Measurements from ENCODE around the gene PABPN1L.
"Not testable (repeated sequence)": the region's sequence is repeated elsewhere in the genome, so short reads cannot be mapped to it uniquely, and the experiment has no call there.

Gene PABPN1L

DNA sequence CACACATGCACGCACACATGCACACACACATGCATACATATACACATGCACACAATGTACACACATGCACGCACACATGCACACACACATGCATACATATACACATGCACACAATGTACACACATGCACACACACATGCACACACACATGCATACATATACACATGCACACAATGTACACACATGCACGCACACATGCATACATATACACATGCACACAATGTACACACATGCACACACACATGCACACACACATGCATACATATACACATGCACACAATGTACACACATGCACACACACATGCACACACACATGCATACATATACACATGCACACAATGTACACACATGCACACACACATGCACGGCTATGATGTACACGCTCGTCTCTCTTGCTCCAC lies 27.8 kb upstream of the PABPN1L start:
- H3K27ac Mint-ChIP-seq; H3K27me3 Mint-ChIP-seq; H3K4me3 Mint-ChIP-seq; H3K4me1 Mint-ChIP-seq (ENCODE audit: low read depth); intact Hi-C loops (cut with micrococcal nuclease): not testable (repeated sequence)
- peaks cover 87% of the 10 kb centered on the region for H3K36me3 Mint-ChIP-seq (ENCODE audit: low read depth)
- peaks cover 21% of the 10 kb centered on the region for H3K9me3 Mint-ChIP-seq

DNA sequence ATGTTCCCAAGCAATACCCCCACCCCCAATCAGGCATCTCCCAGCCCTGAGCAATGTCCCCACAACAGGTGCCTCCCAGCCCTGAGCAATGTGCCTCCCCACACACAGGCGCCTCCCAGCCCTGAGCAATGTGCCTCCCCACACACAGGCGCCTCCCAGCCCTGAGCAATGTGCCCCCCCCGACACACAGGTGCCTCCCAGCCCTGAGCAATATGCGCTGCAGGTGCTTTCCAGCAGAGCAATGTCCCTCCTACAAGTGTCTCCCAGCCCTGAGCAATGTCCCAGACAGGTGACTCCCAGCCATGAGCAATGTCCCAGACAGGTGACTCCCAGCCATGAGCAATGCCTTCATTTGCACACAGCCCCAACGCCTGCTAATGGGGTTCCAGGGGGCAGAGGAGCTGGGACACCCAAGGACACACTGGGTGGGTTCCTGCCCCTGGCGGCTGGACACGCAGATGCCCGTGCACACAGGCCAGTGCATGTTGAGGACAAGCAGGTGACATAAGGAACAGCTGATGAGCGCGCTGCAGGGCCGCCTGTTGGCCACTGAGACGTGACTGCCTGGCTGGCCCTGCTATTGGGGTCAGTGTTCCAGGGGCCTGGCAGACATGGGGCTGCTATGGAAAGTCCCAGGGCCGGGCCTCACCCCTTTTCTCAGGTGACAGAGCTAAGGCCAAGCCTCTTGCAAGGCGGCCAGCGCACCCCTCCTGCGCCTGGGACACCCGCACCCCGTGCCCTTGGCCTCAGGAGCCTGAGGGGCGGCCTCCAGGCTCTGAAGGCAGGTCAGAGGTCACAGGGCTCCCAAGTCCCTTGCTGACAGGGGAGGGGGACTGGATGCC lies 26.9 kb upstream of the PABPN1L start:
- Mint-ChIP-seq H3K4me3 (no peak overlapping the region), H3K36me3 (ENCODE audit: low read depth) (peaks cover 87% of the 10 kb centered on the region), H3K9me3 (peaks cover 21% of the 10 kb centered on the region), H3K27ac (no peak overlapping the region), H3K4me1 (ENCODE audit: low read depth) (no peaks in the 10 kb centered on the region), H3K27me3 (no peaks in the 10 kb centered on the region)
- intact Hi-C loops (cut with micrococcal nuclease): no loop called here

DNA sequence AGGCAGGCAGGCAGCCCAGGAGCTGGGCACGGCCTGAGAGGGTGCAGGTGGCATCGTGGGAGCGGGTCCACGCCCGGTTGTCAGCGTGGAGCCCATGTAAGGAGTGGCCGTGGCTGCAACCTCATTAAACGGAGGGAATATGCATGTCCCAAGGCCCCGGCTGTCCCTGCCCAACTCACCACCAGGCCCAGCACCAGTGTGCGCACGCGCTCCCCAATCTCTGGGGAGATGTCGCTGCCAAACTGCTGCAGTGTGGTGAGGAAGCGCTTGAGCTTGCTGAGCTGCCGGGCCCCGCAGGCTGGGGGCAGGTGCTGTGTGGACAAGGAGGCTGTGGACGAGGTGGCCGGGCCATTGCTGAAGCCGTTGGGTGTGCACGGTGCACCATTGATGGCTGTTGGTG lies 25.6 kb upstream of the PABPN1L start:
- Mint-ChIP-seq H3K36me3 (ENCODE audit: low read depth) (peaks cover 84% of the 10 kb centered on the region), H3K4me3 (no peak overlapping the region)
- intact Hi-C loops (cut with micrococcal nuclease): no loop called here

GRCh38 chr16:88891083-88891482 lies 24.6 kb upstream of the PABPN1L start:
- H3K27ac Mint-ChIP-seq: no peak overlapping the region
- H3K36me3 Mint-ChIP-seq (ENCODE audit: low read depth): peaks cover 84% of the 10 kb centered on the region
- peaks cover 21% of the 10 kb centered on the region for H3K9me3 Mint-ChIP-seq
- H3K4me1 Mint-ChIP-seq (ENCODE audit: low read depth): no peaks in the 10 kb centered on the region
- H3K4me3 Mint-ChIP-seq: no peak overlapping the region
- intact Hi-C loops (cut with micrococcal nuclease): no loop called here
- H3K27me3 Mint-ChIP-seq: no peaks in the 10 kb centered on the region

More for the DNA sequence above, 25.6 kb upstream of the PABPN1L start:
- Mint-ChIP-seq H3K27ac (no peak overlapping the region), H3K4me1 (ENCODE audit: low read depth) (no peaks in the 10 kb centered on the region), H3K9me3 (peaks cover 21% of the 10 kb centered on the region), H3K27me3 (no peaks in the 10 kb centered on the region)

DNA sequence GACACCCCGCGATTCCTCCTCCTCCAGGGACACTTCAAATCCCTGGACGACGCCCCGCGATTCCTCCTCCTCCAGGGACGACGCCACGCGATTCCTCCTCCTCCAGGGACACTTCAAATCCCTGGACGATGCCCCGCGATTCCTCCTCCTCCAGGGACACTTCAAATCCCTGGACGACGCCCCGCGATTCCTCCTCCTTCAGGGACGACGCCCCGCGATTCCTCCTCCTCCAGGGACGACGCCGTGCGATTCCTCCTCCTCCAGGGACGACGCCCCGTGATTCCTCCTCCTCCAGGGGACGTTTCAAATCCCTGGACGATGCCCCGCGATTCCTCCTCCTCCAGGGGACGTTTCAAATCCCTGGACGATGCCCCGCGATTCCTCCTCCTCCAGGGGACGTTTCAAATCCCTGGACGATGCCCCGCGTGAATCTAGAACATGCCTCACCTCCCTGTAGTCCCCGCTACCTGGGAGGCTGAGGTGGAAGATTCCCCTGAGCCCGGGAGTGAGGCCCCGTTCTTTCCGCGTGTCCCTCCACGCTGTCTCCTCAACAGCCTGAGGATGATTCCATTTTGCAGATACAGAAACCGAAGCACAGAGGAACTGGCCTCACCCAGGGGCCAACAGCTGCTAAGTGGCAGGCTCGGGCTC lies 23.4 kb upstream of the PABPN1L start:
- H3K4me3 Mint-ChIP-seq; H3K27ac Mint-ChIP-seq; intact Hi-C loops (cut with micrococcal nuclease); H3K4me1 Mint-ChIP-seq (ENCODE audit: low read depth); H3K27me3 Mint-ChIP-seq: not testable (repeated sequence)
- Mint-ChIP-seq H3K9me3 (peaks cover 21% of the 10 kb centered on the region), H3K36me3 (ENCODE audit: low read depth) (peaks cover 84% of the 10 kb centered on the region)

DNA sequence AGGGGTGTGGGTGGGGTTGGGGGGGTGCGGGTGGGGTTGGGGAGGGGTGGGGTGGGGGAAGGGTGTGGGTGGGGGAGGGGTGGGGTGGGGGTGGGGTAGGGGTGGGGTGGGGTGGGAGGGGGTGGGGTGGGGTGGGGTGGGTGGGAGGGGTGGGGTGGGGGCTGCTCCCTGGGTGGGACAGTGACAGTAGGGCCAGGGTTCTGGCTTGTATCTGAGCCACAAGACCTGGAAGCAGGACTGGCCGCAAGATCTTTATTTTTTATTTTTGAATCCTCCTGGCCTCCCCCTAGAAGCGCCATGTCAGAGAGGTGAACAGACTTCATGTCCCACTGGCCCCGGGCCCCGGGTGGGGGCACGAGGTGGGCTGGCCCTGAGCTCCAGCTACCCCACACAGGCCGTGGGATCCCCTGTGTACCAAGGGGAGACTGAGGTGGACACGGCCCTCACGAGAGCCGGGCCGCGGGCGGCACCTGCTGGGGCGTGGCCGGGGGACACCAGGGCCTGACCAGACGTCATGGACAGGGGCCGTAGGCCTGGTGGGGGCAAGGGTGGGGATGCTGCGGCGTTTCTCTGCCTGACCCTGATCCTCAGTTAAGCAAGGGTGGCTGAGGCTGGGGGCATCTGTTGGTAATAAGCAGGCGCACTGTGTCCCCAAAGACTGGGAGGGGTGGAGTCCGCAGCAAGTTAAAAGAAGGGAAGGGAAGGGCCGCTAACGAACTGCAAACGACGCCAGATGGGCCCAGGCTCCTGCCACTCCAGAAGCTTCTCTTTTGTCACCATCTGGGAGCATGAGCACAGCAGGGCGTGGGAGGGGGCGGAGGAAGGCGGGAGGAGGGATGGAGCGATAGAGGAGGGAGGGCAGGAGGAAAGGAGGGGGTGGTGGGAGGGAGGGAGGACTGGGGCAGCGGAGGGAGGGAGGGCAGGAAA lies 22.3 kb upstream of the PABPN1L start:
- Mint-ChIP-seq H3K9me3 (peaks cover 21% of the 10 kb centered on the region), H3K27ac (no peak overlapping the region), H3K4me1 (ENCODE audit: low read depth) (no peaks in the 10 kb centered on the region), H3K27me3 (no peaks in the 10 kb centered on the region), H3K4me3 (no peak overlapping the region), H3K36me3 (ENCODE audit: low read depth) (peaks cover 91% of the 10 kb centered on the region)
- intact Hi-C loops (cut with micrococcal nuclease): no loop called here

DNA sequence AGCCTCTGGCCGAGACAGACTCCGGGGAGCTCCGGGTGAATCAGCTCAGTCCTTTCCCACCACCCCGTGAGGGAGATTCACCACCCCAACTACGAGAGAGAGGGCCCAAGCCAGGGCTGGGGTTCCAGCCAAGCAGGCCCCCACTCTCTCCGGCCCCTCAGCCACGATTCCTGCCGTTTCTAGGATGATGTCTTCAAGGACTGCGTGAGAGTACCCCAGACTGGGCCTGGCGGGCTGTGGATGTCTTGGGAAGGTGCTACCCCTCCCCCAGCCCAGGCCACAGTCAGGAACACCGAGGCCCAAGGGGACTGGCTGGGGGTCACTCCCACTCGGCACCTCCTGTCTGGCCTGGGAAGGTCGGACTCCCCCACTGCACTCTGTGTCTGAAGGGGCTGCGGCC lies 21.6 kb upstream of the PABPN1L start:
- no peaks in the 10 kb centered on the region for H3K27me3 Mint-ChIP-seq
- peaks cover 4% of the 10 kb centered on the region for H3K4me1 Mint-ChIP-seq (ENCODE audit: low read depth)
- H3K36me3 Mint-ChIP-seq (ENCODE audit: low read depth): peaks cover 94% of the 10 kb centered on the region
- intact Hi-C loops (cut with micrococcal nuclease): no loop called here
- no peak overlapping the region for H3K27ac Mint-ChIP-seq
- H3K9me3 Mint-ChIP-seq: peaks cover 21% of the 10 kb centered on the region
- H3K4me3 Mint-ChIP-seq: no peak overlapping the region

DNA sequence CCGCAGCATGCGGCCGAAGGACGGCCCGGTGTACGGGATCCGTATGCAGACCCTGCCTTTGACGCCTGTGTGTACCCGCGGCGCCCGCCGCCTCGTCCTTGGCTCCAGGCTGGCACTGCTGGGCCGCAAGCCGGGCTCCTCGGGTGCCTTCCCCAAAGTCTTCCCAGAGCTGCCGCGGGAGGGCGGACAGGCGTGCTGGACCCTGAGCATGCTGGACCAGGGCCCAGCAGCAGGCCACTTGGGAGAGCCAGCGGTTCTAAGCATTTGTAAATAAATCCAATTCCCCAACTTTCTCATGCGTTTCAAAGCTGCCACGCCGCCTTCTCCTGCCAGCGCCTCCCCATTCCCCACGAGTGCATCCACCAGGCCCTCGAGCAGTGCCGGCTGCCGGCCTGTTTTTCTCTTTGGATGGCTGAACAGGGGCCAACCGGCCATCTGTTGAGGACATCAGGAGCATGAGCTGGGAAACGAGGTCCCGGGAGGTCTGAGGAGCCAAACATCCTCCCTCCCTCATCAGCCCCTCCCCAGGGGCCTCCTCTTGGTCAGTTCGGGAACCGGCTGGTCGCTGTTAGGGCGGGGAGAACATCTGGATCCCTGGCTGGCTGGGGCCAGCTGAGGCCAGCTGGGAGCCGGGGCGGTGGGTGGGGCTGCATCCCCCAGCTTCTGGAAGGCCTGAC lies 20.5 kb upstream of the PABPN1L start:
- Mint-ChIP-seq H3K9me3 (peaks cover 28% of the 10 kb centered on the region), H3K27ac (no peak overlapping the region), H3K4me1 (ENCODE audit: low read depth) (peaks cover 15% of the 10 kb centered on the region), H3K4me3 (no peak overlapping the region), H3K36me3 (ENCODE audit: low read depth) (peaks cover 94% of the 10 kb centered on the region), H3K27me3 (no peaks in the 10 kb centered on the region)
- intact Hi-C loops (cut with micrococcal nuclease): no loop called here

GRCh38 chr16:88886420-88886844 lies 20.0 kb upstream of the PABPN1L start:
- Mint-ChIP-seq H3K27ac (no peak overlapping the region), H3K36me3 (ENCODE audit: low read depth) (peaks cover 94% of the 10 kb centered on the region), H3K27me3 (no peaks in the 10 kb centered on the region), H3K4me1 (ENCODE audit: low read depth) (peaks cover 16% of the 10 kb centered on the region), H3K9me3 (peaks cover 28% of the 10 kb centered on the region), H3K4me3 (no peak overlapping the region)
- intact Hi-C loops (cut with micrococcal nuclease): no loop called here

- H3K4me1 Mint-ChIP-seq (ENCODE audit: low read depth): peaks cover 16% of the 10 kb centered on the region
- intact Hi-C loops (cut with micrococcal nuclease): no loop called here
- peaks cover 94% of the 10 kb centered on the region for H3K36me3 Mint-ChIP-seq (ENCODE audit: low read depth)
- peaks cover 22% of the 10 kb centered on the region for H3K9me3 Mint-ChIP-seq
- no peak overlapping the region for H3K4me3 Mint-ChIP-seq
- H3K27ac Mint-ChIP-seq: no peak overlapping the region
- H3K27me3 Mint-ChIP-seq: no peaks in the 10 kb centered on the region
Measured at GRCh38 chr16:88885693-88886280, 19.3 kb upstream of the PABPN1L start.

DNA sequence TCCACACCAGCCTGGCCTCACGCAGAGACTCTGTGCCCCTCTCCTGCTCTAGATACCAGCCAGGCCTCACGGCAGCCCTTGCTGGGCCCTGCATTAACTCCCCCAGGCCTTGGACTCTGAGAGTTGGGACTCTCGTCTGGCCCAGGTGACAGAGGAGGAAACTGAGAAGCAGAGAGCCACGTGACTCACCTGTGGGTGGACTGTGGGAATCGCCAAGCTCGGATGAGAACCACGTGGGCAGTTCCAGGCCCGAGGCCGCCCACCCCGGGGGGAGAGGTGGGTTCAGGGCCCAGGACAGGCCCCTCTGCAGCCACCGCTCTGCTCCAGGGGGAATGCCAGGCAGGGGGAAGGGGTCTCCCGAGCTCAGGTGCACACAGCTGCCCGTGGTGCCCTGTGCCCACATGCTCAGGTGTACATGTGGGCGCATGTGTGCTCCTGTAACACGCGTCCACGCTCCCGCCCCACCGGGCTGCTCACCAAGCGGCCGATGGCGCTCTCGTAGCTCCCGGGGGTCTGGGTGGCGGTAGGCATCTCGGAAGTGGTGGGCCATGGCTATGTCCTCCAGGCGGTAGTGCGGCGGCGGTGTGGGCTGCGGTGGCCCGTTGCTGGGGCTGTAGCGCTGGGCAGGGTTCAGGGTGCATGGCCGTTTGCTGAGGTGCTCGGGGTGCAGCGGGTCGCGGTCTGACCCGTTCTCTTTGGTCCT lies 18.3 kb upstream of the PABPN1L start:
- H3K4me1 Mint-ChIP-seq (ENCODE audit: low read depth): peaks cover 16% of the 10 kb centered on the region
- intact Hi-C loops (cut with micrococcal nuclease): no loop called here
- H3K9me3 Mint-ChIP-seq: peaks cover 11% of the 10 kb centered on the region
- H3K36me3 Mint-ChIP-seq (ENCODE audit: low read depth): peaks cover 94% of the 10 kb centered on the region
- no peaks in the 10 kb centered on the region for H3K27me3 Mint-ChIP-seq
- no peak overlapping the region for H3K4me3 Mint-ChIP-seq
- H3K27ac Mint-ChIP-seq: no peak overlapping the region

GRCh38 chr16:88883946-88884345 lies 17.5 kb upstream of the PABPN1L start:
- Mint-ChIP-seq H3K27ac (no peak overlapping the region), H3K4me1 (ENCODE audit: low read depth) (peaks cover 16% of the 10 kb centered on the region), H3K36me3 (ENCODE audit: low read depth) (peaks cover 95% of the 10 kb centered on the region), H3K4me3 (no peak overlapping the region), H3K9me3 (peaks cover 7% of the 10 kb centered on the region), H3K27me3 (no peaks in the 10 kb centered on the region)
- intact Hi-C loops (cut with micrococcal nuclease): no loop called here
